HPDE6-E6E7 (cell line): ENCODE measurements around the gene AGBL4.
"Not testable (repeated sequence)": the region's sequence is repeated elsewhere in the genome, so short reads cannot be mapped to it uniquely, and the experiment has no call there.

Source experiments
- DNase-seq: peaks from one replicate; pipeline ENCODE4 v3.0.0; 2011; ENCODE audit warnings: missing footprints; ENCODE audit errors: extremely low spot score

AGBL4 gene

GRCh38 chr1:49036700-49037099 is 987.1 kb downstream of the AGBL4 start:
- DNase-seq: no peak

- DNase-seq: no peak
These were observed 995.4 kb downstream of the AGBL4 start for GRCh38 chr1:49028396-49028795.

GRCh38 chr1:49026230-49026811 is 997.4 kb downstream of the AGBL4 start:
- no peak for DNase-seq

GRCh38 chr1:49016030-49016977 is 1007.5 kb downstream of the AGBL4 start:
- DNase-seq: no peak

- DNase-seq: no peak
These were observed 1010.7 kb downstream of the AGBL4 start for GRCh38 chr1:49013079-49013478.

GRCh38 chr1:49002981-49003380 is 1020.8 kb downstream of the AGBL4 start:
- not testable (repeated sequence) for DNase-seq

- DNase-seq: no peak
These were observed 1024.4 kb downstream of the AGBL4 start for GRCh38 chr1:48999321-48999720.

- DNase-seq: no peak
These were observed 1027.4 kb downstream of the AGBL4 start for GRCh38 chr1:48996311-48996710.

- no peak for DNase-seq
These were observed 1035.0 kb downstream of the AGBL4 start for GRCh38 chr1:48988633-48989197.

- no peak for DNase-seq
These were observed 1043.8 kb downstream of the AGBL4 start for GRCh38 chr1:48979940-48980339.

GRCh38 chr1:48978413-48978812 is 1045.3 kb downstream of the AGBL4 start:
- DNase-seq: no peak

GRCh38 chr1:48977273-48977672 is 1046.5 kb downstream of the AGBL4 start:
- DNase-seq: no peak

GRCh38 chr1:48969971-48970370 is 1053.8 kb downstream of the AGBL4 start:
- no peak for DNase-seq

- no peak for DNase-seq
These were observed 1056.4 kb downstream of the AGBL4 start for GRCh38 chr1:48967318-48967717.

- no peak for DNase-seq
These were observed 1057.2 kb downstream of the AGBL4 start for GRCh38 chr1:48966583-48966982.

- DNase-seq: no peak
These were observed 1063.4 kb downstream of the AGBL4 start for GRCh38 chr1:48960320-48960719.

GRCh38 chr1:48955774-48956173 is 1068.0 kb downstream of the AGBL4 start:
- no peak for DNase-seq

GRCh38 chr1:48953617-48954016 is 1070.1 kb downstream of the AGBL4 start:
- DNase-seq: no peak

GRCh38 chr1:48948562-48948961 is 1075.2 kb downstream of the AGBL4 start:
- DNase-seq: no peak

- no peak for DNase-seq
These were observed 1075.8 kb downstream of the AGBL4 start for GRCh38 chr1:48947761-48948537.

- DNase-seq: no peak
These were observed 1077.7 kb downstream of the AGBL4 start for GRCh38 chr1:48946070-48946469.

GRCh38 chr1:48944811-48945210 is 1078.9 kb downstream of the AGBL4 start:
- DNase-seq: no peak
